ENCODE measurements around the gene HAUS3. TPM values are rescaled to one million over a fixed set of nuclear protein-coding genes. Genes with fewer than 3 reads are reported as not detected.

Gene HAUS3
- total and polyA plus RNA-seq, 8 donors, result 5.5 to 37.4 (median 8.9) TPM

DNA sequence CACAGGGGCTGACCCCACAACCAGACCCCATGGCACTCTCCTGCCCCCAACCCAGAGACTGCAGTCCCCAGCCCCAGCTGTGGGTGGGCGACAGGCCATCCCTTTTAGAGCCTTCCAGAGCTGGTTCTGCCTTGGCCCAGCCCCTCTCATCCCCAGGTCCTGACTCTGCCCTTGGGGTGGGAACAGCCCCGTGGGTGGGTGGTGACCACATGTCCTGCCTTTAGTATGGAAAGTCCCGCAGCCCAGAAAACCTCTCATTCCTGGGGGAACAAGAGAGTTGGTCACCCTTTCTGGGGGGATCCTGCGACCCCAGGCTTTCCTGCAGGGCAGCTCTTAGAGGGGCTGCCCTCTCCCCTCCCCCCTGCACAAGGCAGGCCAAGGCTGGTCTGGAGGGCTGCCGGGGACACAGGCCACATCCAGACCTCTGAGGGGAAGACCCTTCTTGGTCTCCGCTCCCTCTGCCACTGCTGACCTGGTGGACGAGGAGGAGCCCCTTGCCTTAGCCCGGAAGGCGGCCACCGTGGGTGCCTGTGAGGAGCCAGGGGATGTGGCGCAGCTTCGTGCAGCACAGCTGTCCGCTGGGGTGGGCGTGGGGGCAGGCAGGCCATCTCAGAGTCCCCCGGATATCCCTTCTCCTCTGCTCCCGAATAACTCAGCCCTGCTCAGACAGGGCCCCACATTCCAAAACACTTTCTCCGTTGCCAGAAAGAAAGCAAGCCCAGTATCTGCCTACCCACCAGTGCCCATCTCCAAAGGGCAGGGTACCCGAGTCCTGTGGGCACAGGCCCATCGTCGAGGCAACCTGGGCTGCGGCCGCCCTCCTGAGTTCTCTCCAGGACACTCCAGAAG, 26.7 kb upstream of the HAUS3 start:
- 75 to 90% (median 84%) methylated on average over 8 to 22 of the region's 22 CpGs for WGBS, 5 donors
- Histone ChIP-seq H3K4me1 (peaks cover 11 to 35% (median 27%) of the 10 kb centered on the region in 4 donors), H3K4me3 (no peak overlapping the region), H3K9me3 (no peaks in the 10 kb centered on the region), H3K27me3 (no peaks in the 10 kb centered on the region), H3K27ac (no peak overlapping the region), H3K36me3 (peaks cover 0 to 32% (median 19%) of the 10 kb centered on the region in 4 donors)
- no peak for TF ChIP-seq POLR2AphosphoS5 (IDR thresholded peaks at IDR 0.05)
- TF ChIP-seq EP300 (IDR thresholded peaks at IDR 0.05), result no peak
- TF ChIP-seq CTCF (IDR thresholded peaks at IDR 0.05), result no peak
- no peak for TF ChIP-seq POLR2A (IDR thresholded peaks at IDR 0.05)
- intact Hi-C loops (cut with DNase I; ENCODE audit: low total_unique reads), result no loop called here
- no peak for DNase-seq

- 82 to 93% (median 85%) methylated on average over 11 to 12 of the region's 12 CpGs for WGBS, 5 donors
- no peak for TF ChIP-seq CTCF (IDR thresholded peaks at IDR 0.05)
- TF ChIP-seq EP300 (IDR thresholded peaks at IDR 0.05), result no peak
- TF ChIP-seq POLR2AphosphoS5 (IDR thresholded peaks at IDR 0.05), result no peak
- TF ChIP-seq POLR2A (IDR thresholded peaks at IDR 0.05), result no peak
- H3K27ac ChIP-seq, result no peak overlapping the region
- no peak overlapping the region for H3K4me3 ChIP-seq
- DNase-seq, result no peak
- H3K4me1 ChIP-seq, result peaks cover 11 to 42% (median 34%) of the 10 kb centered on the region in 4 donors
- no peaks in the 10 kb centered on the region for H3K9me3 ChIP-seq
- intact Hi-C loops (cut with DNase I; ENCODE audit: low total_unique reads), result no loop called here
- no peaks in the 10 kb centered on the region for H3K27me3 ChIP-seq
- peaks cover 0 to 27% (median 19%) of the 10 kb centered on the region in 4 donors for H3K36me3 ChIP-seq
Observed at GRCh38 chr4:2267841-2268240, 25.9 kb upstream of the HAUS3 start.

GRCh38 chr4:2267320-2267811, 25.4 kb upstream of the HAUS3 start:
- Histone ChIP-seq H3K27ac (peak overlapping the region in 1 of 5 donors; percentile 43), H3K9me3 (no peaks in the 10 kb centered on the region), H3K4me1 (peaks cover 16 to 46% (median 38%) of the 10 kb centered on the region in 4 donors), H3K4me3 (no peak overlapping the region), H3K36me3 (peaks cover 0 to 27% (median 14%) of the 10 kb centered on the region in 4 donors), H3K27me3 (no peaks in the 10 kb centered on the region)
- TF ChIP-seq POLR2A (IDR thresholded peaks at IDR 0.05) (no peak), POLR2AphosphoS5 (IDR thresholded peaks at IDR 0.05) (no peak), EP300 (IDR thresholded peaks at IDR 0.05) (no peak), CTCF (IDR thresholded peaks at IDR 0.05) (no peak)
- intact Hi-C loops (cut with DNase I; ENCODE audit: low total_unique reads), result no loop called here
- WGBS, 5 donors, result 61 to 78% (median 73%) methylated on average over 6 to 18 of the region's 18 CpGs
- DNase-seq, result no peak

DNA sequence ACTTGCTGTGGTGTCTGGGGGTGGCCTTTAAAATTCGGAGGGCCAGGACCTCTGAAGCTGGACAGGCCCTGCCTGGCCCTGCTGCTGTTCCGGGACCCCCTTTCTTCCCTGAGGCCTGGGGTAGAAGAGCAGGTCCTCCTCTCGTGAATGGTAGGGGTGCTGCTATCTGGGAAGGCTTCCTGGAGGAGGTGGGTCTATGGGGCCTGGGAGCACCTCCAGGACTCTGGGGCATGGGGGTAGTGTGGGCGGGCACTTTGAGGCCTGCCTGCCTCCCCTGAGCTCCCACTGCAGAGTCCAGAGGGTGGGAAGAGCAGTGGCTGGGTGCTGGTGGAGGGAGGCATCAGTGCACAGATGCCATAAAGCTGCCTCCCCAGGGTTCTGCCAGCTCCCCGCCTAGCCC, 24.9 kb upstream of the HAUS3 start:
- Histone ChIP-seq H3K27me3 (no peaks in the 10 kb centered on the region), H3K4me3 (no peak overlapping the region), H3K36me3 (peaks cover 0 to 25% (median 11%) of the 10 kb centered on the region in 4 donors), H3K9me3 (no peaks in the 10 kb centered on the region), H3K4me1 (peaks cover 16 to 46% (median 38%) of the 10 kb centered on the region in 4 donors), H3K27ac (peak overlapping the region in 1 of 5 donors; percentile 43)
- intact Hi-C loops (cut with DNase I; ENCODE audit: low total_unique reads), result no loop called here
- TF ChIP-seq CTCF (IDR thresholded peaks at IDR 0.05) (no peak), POLR2A (IDR thresholded peaks at IDR 0.05) (no peak), EP300 (IDR thresholded peaks at IDR 0.05) (no peak), POLR2AphosphoS5 (IDR thresholded peaks at IDR 0.05) (no peak)
- no peak for DNase-seq
- WGBS, 5 donors, result 74 to 90% (median 79%) methylated on average over 4 to 5 of the region's 5 CpGs
